NCI-H446 (cell line): Measurements from ENCODE around the gene BTBD7.

Experiments used
- DNase-seq, 2 experiments: peaks; one replicate each; lab custom pipeline; 2025; lab: John Stamatoyannopoulos, UW

BTBD7 gene

GRCh38 chr14:93195316-93195999, 137.4 kb downstream of the BTBD7 start:
- no peak for DNase-seq
